Astrocyte of the cerebellum (primary cell): ENCODE results near the gene CFAP161.

ENCODE experiments used
- DNase-seq: peaks from one replicate; pipeline ENCODE4 v3.0.0-alpha.2; 2011; ENCODE audit warnings: low read depth
- H3K4me3 ChIP-seq: 2 replicates; pipeline ENCODE4 v1.5.1; 2011; ENCODE audit warnings: mild to moderate bottlenecking, low read depth, low read length, moderate library complexity
- in situ Hi-C: cut with HindIII; loops from 2 replicates; pipeline ENCODE4 v1.10.0; 2017; ENCODE audit warnings: low sequenced_read_pairs
- TF ChIP-seq, protein P1 (sequence below): IDR thresholded peaks from 2 replicates; pipeline ENCODE4 v1.5.1; 2012; ENCODE audit warnings: low read length, low read depth, moderate library complexity, mild to moderate bottlenecking; ENCODE audit errors: missing control alignments

The CFAP161 gene

DNA sequence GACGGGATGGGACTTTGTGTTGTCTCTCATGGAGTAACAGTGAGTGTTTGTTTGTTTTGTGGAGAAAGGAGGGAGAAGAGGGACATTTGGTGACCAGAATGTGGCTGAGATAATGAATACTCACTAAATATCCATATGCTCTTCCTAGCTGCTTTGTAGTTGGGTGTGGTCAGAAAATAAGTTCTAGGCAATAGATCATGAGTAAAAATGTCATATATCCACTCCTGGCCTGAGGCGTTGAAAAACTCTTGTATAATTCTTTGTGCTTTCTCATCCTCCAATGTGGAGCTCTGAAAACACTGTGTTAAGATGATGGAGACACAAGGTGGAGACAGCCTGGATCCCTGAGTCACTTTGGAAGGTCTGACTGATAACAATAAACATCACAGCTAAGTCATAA lies 34.6 kb downstream of the CFAP161 start:
- no peak overlapping the region for H3K4me3 ChIP-seq
- in situ Hi-C loops = no loop called here
- DNase-seq = no peak
- TF ChIP-seq, protein P1, sequence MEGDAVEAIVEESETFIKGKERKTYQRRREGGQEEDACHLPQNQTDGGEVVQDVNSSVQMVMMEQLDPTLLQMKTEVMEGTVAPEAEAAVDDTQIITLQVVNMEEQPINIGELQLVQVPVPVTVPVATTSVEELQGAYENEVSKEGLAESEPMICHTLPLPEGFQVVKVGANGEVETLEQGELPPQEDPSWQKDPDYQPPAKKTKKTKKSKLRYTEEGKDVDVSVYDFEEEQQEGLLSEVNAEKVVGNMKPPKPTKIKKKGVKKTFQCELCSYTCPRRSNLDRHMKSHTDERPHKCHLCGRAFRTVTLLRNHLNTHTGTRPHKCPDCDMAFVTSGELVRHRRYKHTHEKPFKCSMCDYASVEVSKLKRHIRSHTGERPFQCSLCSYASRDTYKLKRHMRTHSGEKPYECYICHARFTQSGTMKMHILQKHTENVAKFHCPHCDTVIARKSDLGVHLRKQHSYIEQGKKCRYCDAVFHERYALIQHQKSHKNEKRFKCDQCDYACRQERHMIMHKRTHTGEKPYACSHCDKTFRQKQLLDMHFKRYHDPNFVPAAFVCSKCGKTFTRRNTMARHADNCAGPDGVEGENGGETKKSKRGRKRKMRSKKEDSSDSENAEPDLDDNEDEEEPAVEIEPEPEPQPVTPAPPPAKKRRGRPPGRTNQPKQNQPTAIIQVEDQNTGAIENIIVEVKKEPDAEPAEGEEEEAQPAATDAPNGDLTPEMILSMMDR = no peak

DNA sequence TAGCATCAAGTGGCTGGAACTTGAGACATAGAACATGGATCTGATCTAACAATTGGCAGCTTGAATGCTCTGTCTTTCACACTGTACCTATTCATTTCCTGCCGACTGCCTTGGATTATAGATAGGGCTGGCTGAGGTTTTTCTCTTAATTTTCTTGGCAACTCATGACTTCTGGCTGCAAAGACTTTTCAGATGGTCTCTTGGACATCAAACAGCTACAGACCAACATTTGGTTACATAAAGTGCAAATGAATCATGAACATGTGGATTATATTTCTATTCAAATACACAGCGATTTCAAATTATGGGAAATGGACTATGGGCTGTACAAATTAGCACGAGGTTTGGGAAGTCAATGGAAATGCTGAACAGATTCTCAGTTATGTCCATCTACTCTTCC lies 36.4 kb downstream of the CFAP161 start:
- H3K4me3 ChIP-seq = no peak overlapping the region
- in situ Hi-C loops = loop anchor here (10.0 kb wide), 1 partner anchor 94 kb away; no protein-coding TSS in a partner anchor
- TF ChIP-seq, protein P1 = no peak
- no peak for DNase-seq

DNA sequence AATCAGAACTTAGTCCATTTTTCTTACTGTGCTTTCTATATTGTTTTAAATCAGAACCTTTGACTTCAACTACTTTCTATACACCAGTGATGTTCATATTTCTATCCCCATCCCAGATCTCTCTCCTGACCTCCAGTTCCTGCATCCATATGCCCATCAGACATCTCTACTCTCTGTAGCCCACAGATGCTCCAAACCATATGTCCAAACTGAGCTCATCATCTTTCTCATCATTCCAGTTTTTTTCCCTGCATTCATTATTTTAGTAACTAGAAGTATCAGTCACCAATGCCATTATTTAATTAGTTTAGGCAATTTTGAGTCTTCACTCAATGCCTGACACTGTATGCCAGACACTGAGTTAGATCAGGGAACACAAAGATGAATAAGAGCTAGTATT lies 37.2 kb downstream of the CFAP161 start:
- no peak overlapping the region for H3K4me3 ChIP-seq
- TF ChIP-seq, protein P1 = no peak
- DNase-seq = no peak
- in situ Hi-C loops = loop anchor here (10.0 kb wide), 1 partner anchor 94 kb away; no protein-coding TSS in a partner anchor

DNA sequence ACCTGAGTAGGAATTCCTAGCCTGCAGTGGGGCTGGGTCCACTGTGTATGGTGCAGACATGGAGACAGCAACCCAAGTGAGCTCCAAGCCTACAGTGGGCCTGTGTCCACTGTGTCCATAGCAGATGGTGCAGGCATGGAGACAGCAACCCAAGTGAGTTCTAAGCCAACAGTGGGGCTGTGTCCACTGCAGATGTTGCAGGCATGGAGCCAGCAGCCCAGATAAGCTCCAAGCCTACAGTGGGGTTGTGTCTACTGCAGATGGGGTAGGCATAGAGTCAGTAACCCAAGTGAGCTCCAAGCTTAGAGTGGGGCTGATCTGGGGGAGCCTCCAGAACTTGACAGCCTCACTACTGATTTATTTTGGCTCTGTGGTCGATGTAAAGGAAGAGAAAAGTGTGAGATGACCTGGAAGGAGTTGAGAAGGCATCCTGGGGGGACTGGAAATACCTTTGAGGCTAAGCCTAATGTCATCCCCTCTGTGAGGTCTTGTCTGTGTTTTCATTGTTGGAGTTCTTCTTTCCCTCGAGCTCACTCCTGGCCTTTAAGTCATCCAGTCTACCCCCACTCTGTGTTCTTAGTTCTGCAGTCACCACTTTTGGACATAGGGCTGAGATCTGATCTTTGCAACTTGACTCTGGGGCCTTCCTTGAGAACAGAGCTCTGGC lies 40.2 kb downstream of the CFAP161 start:
- no peak for DNase-seq
- in situ Hi-C loops = loop anchor here (10.0 kb wide), 1 partner anchor 91 kb away; no protein-coding TSS in a partner anchor
- TF ChIP-seq, protein P1 = no peak
- no peak overlapping the region for H3K4me3 ChIP-seq

DNA sequence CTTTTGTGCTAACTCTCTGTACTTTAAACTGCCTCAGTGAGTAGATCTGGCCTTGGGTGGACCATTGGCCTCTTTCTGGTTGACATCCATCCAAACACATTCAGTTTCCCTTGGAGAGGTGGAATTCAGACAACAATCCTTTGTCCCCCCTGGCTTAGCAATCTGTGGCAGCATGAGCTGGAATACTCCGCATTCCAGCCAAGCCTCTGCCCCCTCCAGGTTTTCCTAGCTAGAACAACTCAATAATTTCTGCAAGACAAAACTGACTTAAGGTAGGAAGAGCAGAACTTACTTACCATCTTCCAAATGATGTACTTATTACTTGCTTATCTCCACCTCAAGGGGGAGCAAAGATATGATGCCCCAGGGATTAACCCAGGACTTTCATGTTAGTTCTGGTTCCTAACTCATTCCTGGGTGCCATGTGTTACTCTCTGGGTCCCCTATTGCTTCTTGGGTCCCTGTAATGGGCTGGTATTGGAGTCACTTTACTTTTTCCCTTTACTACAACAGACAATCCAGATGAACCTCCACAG lies 40.8 kb downstream of the CFAP161 start:
- in situ Hi-C loops = loop anchor here (5.0 to 10.0 kb wide), 2 partner anchors 67 to 90 kb away; no protein-coding TSS in a partner anchor
- no peak overlapping the region for H3K4me3 ChIP-seq
- DNase-seq = no peak
- TF ChIP-seq, protein P1 = no peak

DNA sequence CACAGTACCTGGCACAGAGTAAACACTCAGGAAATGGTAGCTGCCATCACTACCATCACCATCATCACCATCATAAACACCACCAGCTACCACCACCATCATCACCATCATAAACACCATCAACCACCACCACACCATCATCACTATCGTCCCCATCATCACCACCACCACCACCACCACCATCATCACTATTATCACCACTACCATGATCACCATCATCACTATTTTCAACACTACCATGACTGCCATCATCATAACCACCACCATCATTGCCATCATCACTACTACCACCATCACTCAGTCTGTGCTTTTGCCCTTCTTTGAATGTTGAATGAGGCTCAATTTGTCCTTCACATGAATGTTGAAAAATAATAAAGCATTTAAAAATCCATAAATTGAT lies 41.4 kb downstream of the CFAP161 start:
- in situ Hi-C loops = loop anchor here (5.0 to 10.0 kb wide), 2 partner anchors 67 to 89 kb away; no protein-coding TSS in a partner anchor
- TF ChIP-seq, protein P1 = no peak
- no peak overlapping the region for H3K4me3 ChIP-seq
- DNase-seq = no peak
